Tibial nerve (tissue), 4 donors: ENCODE measurements around the gene SLC43A2. TPM values are rescaled to one million over a fixed set of nuclear protein-coding genes. Genes with fewer than 3 reads are reported as not detected.
"Not testable (repeated sequence)": the region's sequence is repeated elsewhere in the genome, so short reads cannot be mapped to it uniquely, and the experiment has no call there.

Experiments used
- DNase-seq, 2 donors: peaks; one replicate each; pipeline ENCODE4 v3.0.0-alpha.2; 2019; ENCODE audit warnings: low spot score in 2 of 2
- H3K27ac ChIP-seq, 4 donors: fragments of 200-600 bp; sonication (generic) in 3 of 4; one replicate each; pipeline ENCODE4 v1.5.1; 2017 to 2019; ENCODE audit warnings: mild to moderate bottlenecking in 1 of 4
- H3K27me3 ChIP-seq, 2 donors: fragments of 200-600 bp; sonication (generic) in 1 of 2; one replicate each; pipeline versions ENCODE4 v1.5.1 to v1.6.0; 2017 to 2019
- H3K36me3 ChIP-seq, 3 donors: fragments of 200-600 bp; sonication (generic); one replicate each; pipeline ENCODE4 v1.5.1; 2018 to 2019
- H3K4me1 ChIP-seq, 4 donors: fragments of 200-600 bp; sonication (generic) in 3 of 4; one replicate each; pipeline ENCODE4 v1.5.1; 2017 to 2019
- H3K4me3 ChIP-seq, 4 donors: fragments of 200-600 bp; sonication (generic) in 3 of 4; one replicate each; pipeline ENCODE4 v1.5.1; 2017 to 2019; ENCODE audit warnings: mild to moderate bottlenecking in 1 of 4, moderate library complexity in 1 of 4
- H3K9me3 ChIP-seq, 4 donors: fragments of 200-600 bp; sonication (generic) in 3 of 4; one replicate each; pipeline ENCODE4 v1.5.1; 2017 to 2019
- CTCF ChIP-seq, 5 experiments: fragments of 200-600 bp in 3 of 5; fragments of 450-650 bp in 2 of 5; sonication (generic) in 3 of 5; IDR thresholded peaks; one replicate each; pipeline ENCODE4 v1.5.1; 2016 to 2019; ENCODE audit warnings: antibody characterized with exemption in 5 of 5, mild to moderate bottlenecking in 3 of 5, moderate library complexity in 2 of 5
- EP300 ChIP-seq, 2 donors: sonication (generic); formaldehyde crosslinking; IDR thresholded peaks; one replicate each; pipeline ENCODE4 v1.6.1; 2017; ENCODE audit warnings: antibody characterized with exemption in 2 of 2, mild to moderate bottlenecking in 1 of 2
- POLR2A ChIP-seq, 2 donors: fragments of 450-650 bp; IDR thresholded peaks; one replicate each; pipeline ENCODE4 v1.6.1; 2017; ENCODE audit warnings: antibody characterized with exemption in 2 of 2, mild to moderate bottlenecking in 2 of 2, moderate library complexity in 2 of 2
- WGBS, 2 donors: methylation state at CpG; one replicate each; pipeline ENCODE4 v1.1.5; 2018; 5-methylcytosine and 5-hydroxymethylcytosine counted together
- total RNA-seq, 4 donors: library from RNA; depleted of rRNA; stranded (reverse); fragments of >200 nt; gene quantifications; one replicate each; pipeline ENCODE4 v1.1.0, GENCODE V29; 2016

The SLC43A2 gene
- total RNA-seq = 10 to 100 TPM; 10.3 to 26.1 (median 14.1) TPM

GRCh38 chr17:1627982-1628855, at the start of gene SLC43A2:
Gene SLC43A2 (minus strand): TSS chr17:1628834. CDS start chr17:1627874, 960 bp downstream.
- peak; percentile 69 for DNase-seq
- Histone ChIP-seq H3K4me3 (peak within 1 kb of the TSS; percentile 76 to 82 (median 80)), H3K36me3 (peaks cover 0 to 15% (median 0%) of the 10 kb centered on the region in 3 donors), H3K27ac (peak within 1 kb of the TSS; percentile 88 to 98 (median 96)), H3K4me1 (peaks cover 0 to 43% (median 27%) of the 10 kb centered on the region in 4 donors), H3K27me3 (no peaks in the 10 kb centered on the region), H3K9me3 (no peaks in the 10 kb centered on the region)
- TF ChIP-seq POLR2A (IDR thresholded peaks at IDR 0.05) = peak in 1 of 2 donors; percentile 34
- TF ChIP-seq EP300 (IDR thresholded peaks at IDR 0.05) = peak in 1 of 2 donors; percentile 85
- no peak for TF ChIP-seq CTCF (IDR thresholded peaks at IDR 0.05)
- WGBS, 2 donors = 1% methylated on average over 69 to 72 of the region's 95 CpGs

GRCh38 chr17:1676401-1676800, 47.8 kb upstream of the SLC43A2 start:
- Histone ChIP-seq H3K9me3 (no peaks in the 10 kb centered on the region), H3K27ac (no peak overlapping the region), H3K36me3 (peaks cover 26 to 100% (median 82%) of the 10 kb centered on the region in 3 donors), H3K4me1 (peaks cover 0 to 8% (median 0%) of the 10 kb centered on the region in 4 donors), H3K4me3 (no peak overlapping the region), H3K27me3 (no peaks in the 10 kb centered on the region)
- TF ChIP-seq EP300 (IDR thresholded peaks at IDR 0.05) (no peak), CTCF (IDR thresholded peaks at IDR 0.05) (no peak), POLR2A (IDR thresholded peaks at IDR 0.05) (no peak)
- WGBS, 2 donors = 94 to 96% methylated on average over 13 of the region's 13 CpGs
- no peak for DNase-seq

DNA sequence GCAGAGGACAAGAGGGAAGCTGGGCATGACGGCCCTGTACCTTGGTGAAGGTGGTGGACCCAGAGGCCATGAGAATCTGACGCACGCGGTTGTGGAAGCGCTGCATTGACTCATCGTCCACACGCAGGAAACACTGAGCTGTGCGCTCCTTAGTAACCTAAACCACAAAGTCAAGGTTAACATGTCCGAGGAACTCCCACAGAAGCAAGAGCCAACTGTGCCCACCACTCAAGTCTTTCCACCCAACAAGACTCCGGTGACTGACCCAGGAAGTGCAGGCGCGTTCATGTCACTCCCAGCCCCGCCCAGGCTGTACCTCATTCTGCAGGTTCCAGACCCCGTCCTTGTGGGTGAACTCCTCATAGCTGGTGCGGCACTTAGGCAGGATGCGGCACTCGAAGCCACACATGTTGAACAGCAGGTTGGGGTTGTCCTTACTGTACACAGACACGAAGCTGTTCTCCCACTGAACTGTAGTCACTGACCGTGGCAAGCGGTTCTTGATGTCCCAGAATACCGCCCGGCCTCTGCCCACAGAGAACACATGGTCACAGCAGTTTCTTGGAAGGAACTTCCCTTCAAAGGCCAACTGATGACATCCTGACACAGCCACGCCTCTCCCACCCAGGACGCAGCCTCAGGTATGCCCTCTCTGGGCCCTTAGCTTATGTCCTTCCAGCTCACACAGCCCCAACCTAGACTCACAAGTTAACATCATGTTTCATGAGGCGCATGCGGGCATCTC, 44.6 kb upstream of the SLC43A2 start:
- TF ChIP-seq CTCF (IDR thresholded peaks at IDR 0.05) (no peak), EP300 (IDR thresholded peaks at IDR 0.05) (no peak), POLR2A (IDR thresholded peaks at IDR 0.05) (no peak)
- WGBS, 2 donors = 87 to 95% methylated on average over 26 of the region's 26 CpGs
- H3K27me3 ChIP-seq = no peaks in the 10 kb centered on the region
- peaks cover 0 to 17% (median 0%) of the 10 kb centered on the region in 4 donors for H3K4me1 ChIP-seq
- no peak overlapping the region for H3K4me3 ChIP-seq
- DNase-seq = no peak
- H3K36me3 ChIP-seq = peaks cover 18 to 98% (median 67%) of the 10 kb centered on the region in 3 donors
- H3K9me3 ChIP-seq = no peaks in the 10 kb centered on the region
- peak overlapping the region in 1 of 4 donors; percentile 7 for H3K27ac ChIP-seq

- WGBS, 2 donors = 86 to 93% methylated on average over 5 of the region's 5 CpGs
- not testable (repeated sequence) for DNase-seq, H3K4me1 ChIP-seq, H3K27ac ChIP-seq, H3K4me3 ChIP-seq, H3K27me3 ChIP-seq, H3K9me3 ChIP-seq
- peaks cover 27 to 98% (median 37%) of the 10 kb centered on the region in 3 donors for H3K36me3 ChIP-seq
Measured at GRCh38 chr17:1663934-1664333, 35.3 kb upstream of the SLC43A2 start.

GRCh38 chr17:1661045-1661444, 32.4 kb upstream of the SLC43A2 start:
- H3K27ac ChIP-seq = no peak overlapping the region
- H3K4me3 ChIP-seq = no peak overlapping the region
- no peaks in the 10 kb centered on the region for H3K9me3 ChIP-seq
- H3K36me3 ChIP-seq = peaks cover 40 to 99% (median 65%) of the 10 kb centered on the region in 3 donors
- H3K27me3 ChIP-seq = no peaks in the 10 kb centered on the region
- no peak for TF ChIP-seq POLR2A (IDR thresholded peaks at IDR 0.05)
- TF ChIP-seq EP300 (IDR thresholded peaks at IDR 0.05) = no peak
- TF ChIP-seq CTCF (IDR thresholded peaks at IDR 0.05) = no peak
- no peak for DNase-seq
- WGBS, 2 donors = 91 to 93% methylated on average over 12 of the region's 12 CpGs
- no peaks in the 10 kb centered on the region for H3K4me1 ChIP-seq
